GM23338 (cell line): ENCODE results near the gene PPP2R5C. TPM values are rescaled to one million over a fixed set of nuclear protein-coding genes. Genes with fewer than 3 reads are reported as not detected.

Experiments used
- ATAC-seq: fragments of 200-7000 bp; cut with Tn5 transposase; 3 replicates; pipeline ENCODE4 v1.9.1; 2020
- DNase-seq: peaks from one replicate; pipeline ENCODE4 v3.0.0-alpha.2; 2015; ENCODE audit warnings: low spot score
- H2AFZ ChIP-seq: fragments of 200-600 bp; sonication (generic); 2 replicates; pipeline ENCODE4 v1.8.0; 2016; ENCODE audit warnings: antibody characterized with exemption, mild to moderate bottlenecking, moderate library complexity
- H3F3A ChIP-seq: fragments of 200-600 bp; sonication (generic); replicated peaks from 2 replicates; pipeline ENCODE4 v1.8.0; 2017; ENCODE audit warnings: antibody characterized with exemption, mixed run types, low read depth
- H3K27ac ChIP-seq: fragments of 200-600 bp; sonication (generic); 2 replicates; pipeline ENCODE4 v1.6.1; 2016; ENCODE audit warnings: low read depth
- H3K27me3 ChIP-seq: fragments of 200-600 bp; sonication (generic); 2 replicates; pipeline ENCODE4 v1.8.0; 2016; ENCODE audit warnings: mild to moderate bottlenecking, mixed run types, moderate library complexity; ENCODE audit not compliant: insufficient read depth
- H3K36me3 ChIP-seq: fragments of 200-600 bp; sonication (generic); 2 replicates; pipeline ENCODE4 v1.8.0; 2016; ENCODE audit warnings: mild to moderate bottlenecking; ENCODE audit not compliant: insufficient read depth
- H3K4me1 ChIP-seq: fragments of 200-600 bp; sonication (generic); 2 replicates; pipeline ENCODE4 v1.8.0; 2016; ENCODE audit warnings: mild to moderate bottlenecking, moderate library complexity; ENCODE audit not compliant: insufficient read depth
- H3K4me2 ChIP-seq: fragments of 200-600 bp; sonication (generic); 2 replicates; pipeline ENCODE4 v1.7.1; 2017; ENCODE audit warnings: mixed run types
- H3K4me3 ChIP-seq: fragments of 200-600 bp; sonication (generic); 2 replicates; pipeline ENCODE4 v1.6.1; 2016; ENCODE audit warnings: mixed run types
- H3K79me2 ChIP-seq: fragments of 200-600 bp; sonication (generic); replicated peaks from 2 replicates; pipeline ENCODE4 v1.8.0; 2017; ENCODE audit warnings: mild to moderate bottlenecking; ENCODE audit not compliant: insufficient read depth
- H3K9me2 ChIP-seq: fragments of 200-600 bp; sonication (generic); 2 replicates; pipeline ENCODE4 v1.8.0; 2017; ENCODE audit not compliant: insufficient read depth
- H4K20me1 ChIP-seq: fragments of 200-600 bp; sonication (generic); replicated peaks from 2 replicates; pipeline ENCODE4 v1.8.0; 2017; ENCODE audit warnings: mild to moderate bottlenecking; ENCODE audit not compliant: insufficient read depth
- H3K27ac Mint-ChIP-seq: 2 replicates; pipeline ENCODE4 v1.8.0; 2020; ENCODE audit warnings: inconsistent platforms, mild to moderate bottlenecking, moderate library complexity, mixed read lengths
- H3K27me3 Mint-ChIP-seq: 3 replicates; pipeline ENCODE4 v1.8.0; 2022; ENCODE audit warnings: low read depth, mild to moderate bottlenecking, moderate library complexity, mixed read lengths, inconsistent platforms; ENCODE audit not compliant: insufficient read depth, poor library complexity
- H3K36me3 Mint-ChIP-seq: 3 replicates; pipeline ENCODE4 v1.8.0; 2021; ENCODE audit warnings: low read depth, mild to moderate bottlenecking, inconsistent platforms, moderate library complexity, mixed read lengths
- H3K4me1 Mint-ChIP-seq: 3 replicates; pipeline ENCODE4 v1.8.0; 2020; ENCODE audit warnings: mild to moderate bottlenecking, inconsistent platforms, mixed read lengths
- H3K4me3 Mint-ChIP-seq: 3 replicates; pipeline ENCODE4 v1.8.0; 2021; ENCODE audit warnings: moderate library complexity, mild to moderate bottlenecking, inconsistent platforms, mixed read lengths
- H3K9me3 Mint-ChIP-seq: 3 replicates; pipeline ENCODE4 v1.8.0; 2020; ENCODE audit warnings: moderate library complexity, mild to moderate bottlenecking, inconsistent platforms, mixed read lengths
- CREB1 ChIP-seq: fragments of 250-450 bp; sonication (Bioruptor Pico); IDR thresholded peaks from 2 replicates; pipeline ENCODE4 v1.5.0; 2020; ENCODE audit warnings: low read depth, mild to moderate bottlenecking, moderate library complexity
- CTCF ChIP-seq, 2 experiments: fragments of 200-600 bp in 1 of 2; sonication (generic) in 1 of 2; conservative IDR thresholded peaks; 2 replicates each; pipeline versions ENCODE4 v1.5.1 to v1.6.1; 2016 to 2017; ENCODE audit warnings: antibody characterized with exemption in 2 of 2, low read depth in 2 of 2, mild to moderate bottlenecking in 2 of 2, moderate library complexity in 1 of 2
- ETS1 ChIP-seq: IDR thresholded peaks from 2 replicates; pipeline ENCODE4 v1.6.1; 2016; ENCODE audit warnings: antibody characterized with exemption
- EZH2 ChIP-seq: fragments of 200-600 bp; sonication (generic); IDR thresholded peaks from one replicate; pipeline ENCODE4 v1.8.0; 2017; ENCODE audit warnings: antibody characterized with exemption, mild to moderate bottlenecking, low read depth; ENCODE audit not compliant: unreplicated experiment
- EZH2phosphoT487 ChIP-seq: fragments of 200-600 bp; sonication (generic); IDR thresholded peaks from one replicate; pipeline ENCODE4 v1.8.1; 2018; ENCODE audit warnings: antibody characterized with exemption; ENCODE audit not compliant: unreplicated experiment
- JUNB ChIP-seq: IDR thresholded peaks from one replicate; pipeline ENCODE4 v1.6.1; 2016; ENCODE audit warnings: antibody characterized with exemption; ENCODE audit not compliant: unreplicated experiment
- NANOG ChIP-seq: IDR thresholded peaks from 2 replicates; pipeline ENCODE4 v1.6.1; 2016; ENCODE audit warnings: antibody characterized with exemption, borderline replicate concordance
- POLR2AphosphoS5 ChIP-seq: IDR thresholded peaks from 2 replicates; pipeline ENCODE4 v1.6.1; 2016; ENCODE audit warnings: antibody characterized with exemption, low read depth
- REST ChIP-seq: IDR thresholded peaks from one replicate; pipeline ENCODE4 v1.6.1; 2018; ENCODE audit warnings: antibody characterized with exemption; ENCODE audit not compliant: unreplicated experiment
- STAT1 ChIP-seq: IDR thresholded peaks from one replicate; pipeline ENCODE4 v1.6.1; 2016; ENCODE audit warnings: antibody characterized with exemption; ENCODE audit not compliant: unreplicated experiment
- ZNF114 ChIP-seq: fragments of 250-450 bp; sonication (Bioruptor Pico); IDR thresholded peaks from 2 replicates; pipeline ENCODE4 v1.5.0; 2020; ENCODE audit warnings: mild to moderate bottlenecking, moderate library complexity
- ZNF331 ChIP-seq: fragments of 250-450 bp; sonication (Bioruptor Pico); IDR thresholded peaks from 2 replicates; pipeline ENCODE4 v1.5.0; 2020; ENCODE audit warnings: low read depth, mild to moderate bottlenecking, moderate library complexity
- polyA plus RNA-seq: library from polyadenylated mRNA; unstranded; fragments of >200 nt; fragmentation: Nextera tagmentation; extraction: Ambion mirVana; gene quantifications from 2 replicates; pipeline ENCODE4 v1.2.1, GENCODE V29; 2016
- total RNA-seq: library from RNA; depleted of rRNA; stranded (reverse); fragments of >200 nt; shearing (Covaris generic); gene quantifications from 2 replicates; pipeline ENCODE4 v1.2.3, GENCODE V29; 2014
- TF ChIP-seq, protein P1 (sequence below): fragments of 250-450 bp; sonication (Bioruptor Pico); IDR thresholded peaks from 2 replicates; pipeline ENCODE4 v1.5.0; 2020; ENCODE audit warnings: mild to moderate bottlenecking, moderate library complexity

Gene PPP2R5C
- total and polyA plus RNA-seq, 2 experiments from 2014 or later: 75.4 to 79.7 TPM

DNA sequence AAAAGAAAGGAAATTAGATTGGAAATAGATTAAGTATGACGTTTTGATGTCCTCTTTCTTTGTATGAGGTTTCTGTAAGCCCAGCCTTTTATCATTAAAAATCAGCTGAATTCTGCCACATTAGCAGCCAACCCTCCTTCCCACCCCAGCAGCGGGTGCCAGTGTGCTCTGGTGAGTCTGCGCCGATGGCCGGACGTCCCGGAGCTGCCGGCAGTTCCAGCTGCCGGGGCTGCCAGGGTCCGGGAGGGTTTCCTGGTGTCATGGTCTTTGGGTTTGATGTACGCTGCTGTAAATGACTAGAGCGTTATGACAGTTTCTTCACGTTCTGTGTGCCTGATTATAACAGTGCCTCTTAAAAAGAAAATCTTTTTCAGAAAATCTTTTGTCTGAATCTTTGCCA lies 151.3 kb downstream of the PPP2R5C start:
- no peak for DNase-seq
- TF ChIP-seq ETS1 (no peak), CTCF (conservative IDR thresholded peaks at IDR 0.05; ENCODE audit: low read depth in 2 of 2) (no peak), REST (no peak), ZNF114 (CRISPR knock-in tag) (no peak), POLR2AphosphoS5 (no peak), STAT1 (no peak), CREB1 (CRISPR knock-in tag) (no peak), EZH2phosphoT487 (no peak), JUNB (no peak), ZNF331 (CRISPR knock-in tag) (no peak), NANOG (no peak), EZH2 (no peak)
- TF ChIP-seq, protein P1, sequence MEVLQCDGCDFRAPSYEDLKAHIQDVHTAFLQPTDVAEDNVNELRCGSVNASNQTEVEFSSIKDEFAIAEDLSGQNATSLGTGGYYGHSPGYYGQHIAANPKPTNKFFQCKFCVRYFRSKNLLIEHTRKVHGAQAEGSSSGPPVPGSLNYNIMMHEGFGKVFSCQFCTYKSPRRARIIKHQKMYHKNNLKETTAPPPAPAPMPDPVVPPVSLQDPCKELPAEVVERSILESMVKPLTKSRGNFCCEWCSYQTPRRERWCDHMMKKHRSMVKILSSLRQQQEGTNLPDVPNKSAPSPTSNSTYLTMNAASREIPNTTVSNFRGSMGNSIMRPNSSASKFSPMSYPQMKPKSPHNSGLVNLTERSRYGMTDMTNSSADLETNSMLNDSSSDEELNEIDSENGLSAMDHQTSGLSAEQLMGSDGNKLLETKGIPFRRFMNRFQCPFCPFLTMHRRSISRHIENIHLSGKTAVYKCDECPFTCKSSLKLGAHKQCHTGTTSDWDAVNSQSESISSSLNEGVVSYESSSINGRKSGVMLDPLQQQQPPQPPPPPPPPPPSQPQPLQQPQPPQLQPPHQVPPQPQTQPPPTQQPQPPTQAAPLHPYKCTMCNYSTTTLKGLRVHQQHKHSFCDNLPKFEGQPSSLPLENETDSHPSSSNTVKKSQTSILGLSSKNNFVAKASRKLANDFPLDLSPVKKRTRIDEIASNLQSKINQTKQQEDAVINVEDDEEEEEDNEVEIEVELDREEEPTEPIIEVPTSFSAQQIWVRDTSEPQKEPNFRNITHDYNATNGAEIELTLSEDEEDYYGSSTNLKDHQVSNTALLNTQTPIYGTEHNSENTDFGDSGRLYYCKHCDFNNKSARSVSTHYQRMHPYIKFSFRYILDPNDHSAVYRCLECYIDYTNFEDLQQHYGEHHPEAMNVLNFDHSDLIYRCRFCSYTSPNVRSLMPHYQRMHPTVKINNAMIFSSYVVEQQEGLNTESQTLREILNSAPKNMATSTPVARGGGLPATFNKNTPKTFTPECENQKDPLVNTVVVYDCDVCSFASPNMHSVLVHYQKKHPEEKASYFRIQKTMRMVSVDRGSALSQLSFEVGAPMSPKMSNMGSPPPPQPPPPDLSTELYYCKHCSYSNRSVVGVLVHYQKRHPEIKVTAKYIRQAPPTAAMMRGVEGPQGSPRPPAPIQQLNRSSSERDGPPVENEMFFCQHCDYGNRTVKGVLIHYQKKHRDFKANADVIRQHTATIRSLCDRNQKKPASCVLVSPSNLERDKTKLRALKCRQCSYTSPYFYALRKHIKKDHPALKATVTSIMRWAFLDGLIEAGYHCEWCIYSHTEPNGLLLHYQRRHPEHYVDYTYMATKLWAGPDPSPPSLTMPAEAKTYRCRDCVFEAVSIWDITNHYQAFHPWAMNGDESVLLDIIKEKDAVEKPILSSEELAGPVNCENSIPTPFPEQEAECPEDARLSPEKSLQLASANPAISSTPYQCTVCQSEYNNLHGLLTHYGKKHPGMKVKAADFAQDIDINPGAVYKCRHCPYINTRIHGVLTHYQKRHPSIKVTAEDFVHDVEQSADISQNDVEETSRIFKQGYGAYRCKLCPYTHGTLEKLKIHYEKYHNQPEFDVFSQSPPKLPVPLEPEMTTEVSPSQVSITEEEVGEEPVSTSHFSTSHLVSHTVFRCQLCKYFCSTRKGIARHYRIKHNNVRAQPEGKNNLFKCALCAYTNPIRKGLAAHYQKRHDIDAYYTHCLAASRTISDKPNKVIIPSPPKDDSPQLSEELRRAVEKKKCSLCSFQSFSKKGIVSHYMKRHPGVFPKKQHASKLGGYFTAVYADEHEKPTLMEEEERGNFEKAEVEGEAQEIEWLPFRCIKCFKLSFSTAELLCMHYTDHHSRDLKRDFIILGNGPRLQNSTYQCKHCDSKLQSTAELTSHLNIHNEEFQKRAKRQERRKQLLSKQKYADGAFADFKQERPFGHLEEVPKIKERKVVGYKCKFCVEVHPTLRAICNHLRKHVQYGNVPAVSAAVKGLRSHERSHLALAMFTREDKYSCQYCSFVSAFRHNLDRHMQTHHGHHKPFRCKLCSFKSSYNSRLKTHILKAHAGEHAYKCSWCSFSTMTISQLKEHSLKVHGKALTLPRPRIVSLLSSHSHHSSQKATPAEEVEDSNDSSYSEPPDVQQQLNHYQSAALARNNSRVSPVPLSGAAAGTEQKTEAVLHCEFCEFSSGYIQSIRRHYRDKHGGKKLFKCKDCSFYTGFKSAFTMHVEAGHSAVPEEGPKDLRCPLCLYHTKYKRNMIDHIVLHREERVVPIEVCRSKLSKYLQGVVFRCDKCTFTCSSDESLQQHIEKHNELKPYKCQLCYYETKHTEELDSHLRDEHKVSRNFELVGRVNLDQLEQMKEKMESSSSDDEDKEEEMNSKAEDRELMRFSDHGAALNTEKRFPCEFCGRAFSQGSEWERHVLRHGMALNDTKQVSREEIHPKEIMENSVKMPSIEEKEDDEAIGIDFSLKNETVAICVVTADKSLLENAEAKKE (CRISPR knock-in tag): no peak
- Mint-ChIP-seq H3K4me1 (peaks cover 23% of the 10 kb centered on the region), H3K36me3 (peaks cover 18% of the 10 kb centered on the region), H3K27ac (no peak overlapping the region), H3K4me3 (no peak overlapping the region), H3K9me3 (no peaks in the 10 kb centered on the region; the same call in 2 of the 3 replicates), H3K27me3 (peaks cover 9% of the 10 kb centered on the region)
- no peaks in the 10 kb centered on the region for H3K27me3 ChIP-seq
- H4K20me1 ChIP-seq: no peaks in the 10 kb centered on the region; the same call in 1 of the 2 replicates
- H3K79me2 ChIP-seq: no peaks in the 10 kb centered on the region; the same call in 1 of the 2 replicates
- no peak overlapping the region for H3K4me3 ChIP-seq
- no peaks in the 10 kb centered on the region for H3K9me2 ChIP-seq
- H3K36me3 ChIP-seq: no peaks in the 10 kb centered on the region
- H3K4me2 ChIP-seq: no peak overlapping the region
- peaks cover 12% of the 10 kb centered on the region for H3K4me1 ChIP-seq
- ATAC-seq: no peak
- no peak overlapping the region for H3K27ac ChIP-seq
- no peak overlapping the region for H2AFZ ChIP-seq
- no peaks in the 10 kb centered on the region for H3F3A ChIP-seq
